Activated B cell treated with CpG ODN at 0.5 μM for 24 hours (primary cell): Measurements from ENCODE around the gene RPL18A. TPM values are rescaled to one million over a fixed set of nuclear protein-coding genes. Genes with fewer than 3 reads are reported as not detected.

ENCODE experiments used
- ATAC-seq: fragments of 200-7000 bp; cut with Tn5 transposase; one replicate; pipeline ENCODE4 v1.10.0; 2021; ENCODE audit warnings: low read depth, mild to moderate bottlenecking, moderate library complexity
- CTCF ChIA-PET: fragments of 350-600 bp; sonication (Branson Sonifier 250); formaldehyde crosslinking; loops from one replicate; lab custom pipeline; 2021; ENCODE audit warnings: antibody characterized with exemption; lab: Charles Lee
- POLR2A ChIA-PET: fragments of 350-600 bp; sonication (Branson Sonifier 250); formaldehyde crosslinking; loops from one replicate; lab custom pipeline; 2021; ENCODE audit warnings: antibody characterized with exemption; lab: Charles Lee
- DNase-seq: peaks from one replicate; pipeline ENCODE4 v3.0.0; 2022
- H3K27ac Mint-ChIP-seq: one replicate; pipeline ENCODE4 v1.8.0; 2020; ENCODE audit warnings: mixed read lengths
- H3K27me3 Mint-ChIP-seq: one replicate; pipeline ENCODE4 v1.8.0; 2021; ENCODE audit warnings: mixed read lengths
- H3K36me3 Mint-ChIP-seq: one replicate; pipeline ENCODE4 v1.8.0; 2021; ENCODE audit warnings: low read depth, mixed read lengths
- H3K4me1 Mint-ChIP-seq: one replicate; pipeline ENCODE4 v1.8.0; 2021; ENCODE audit warnings: mixed read lengths
- H3K4me3 Mint-ChIP-seq: one replicate; pipeline ENCODE4 v1.8.0; 2020; ENCODE audit warnings: mild to moderate bottlenecking, mixed read lengths
- H3K9me3 Mint-ChIP-seq: one replicate; pipeline ENCODE4 v1.8.0; 2020; ENCODE audit warnings: mixed read lengths
- CTCF ChIP-seq: fragments of 200-600 bp; IDR thresholded peaks from one replicate; pipeline ENCODE4 v1.8.0; 2022; ENCODE audit warnings: antibody characterized with exemption, mild to moderate bottlenecking
- intact Hi-C: fragments of 100-400 bp; cut with micrococcal nuclease; formaldehyde crosslinking; loops from one replicate; pipeline ENCODE4 v1.15.1; 2024
- total RNA-seq: library from RNA; stranded (reverse); gene quantifications from 2 replicates; pipeline ENCODE4 v1.2.3, GENCODE V29; 2022

RPL18A gene
- 4,113 and 4,404 TPM in 2 replicates for total RNA-seq

GRCh38 chr19:17859533-17860330, at the start of gene RPL18A:
TSS of gene RPL18A (plus strand) at chr19:17859910. CDS start at chr19:17859957, 47 bp downstream.
- intact Hi-C loops: loop anchor here (1.0 to 10.0 kb wide), 8 partner anchors 15 to 407 kb away; partner anchors contain the start of genes COLGALT1 and UNC13A
- H3K36me3 Mint-ChIP-seq: peaks cover 50% of the 10 kb centered on the region
- no peaks in the 10 kb centered on the region for H3K9me3 Mint-ChIP-seq
- peaks cover 47% of the 10 kb centered on the region for H3K4me1 Mint-ChIP-seq
- DNase-seq: peak; percentile 85
- no peaks in the 10 kb centered on the region for H3K27me3 Mint-ChIP-seq
- CTCF ChIA-PET: interaction anchor here (0.6 to 5.7 kb wide), 26 partner anchors 9 to 337 kb away, joined by 3 to 201 read pairs (median 3); partner anchors contain the start of genes B3GNT3, CCDC124, JAK3 and MAP1S
- TF ChIP-seq CTCF: no peak
- ATAC-seq: peak; percentile 91
- POLR2A ChIA-PET: interaction anchor here (0.5 to 4.2 kb wide), 66 partner anchors 9 to 1701 kb away, joined by 3 to 299 read pairs (median 4); partner anchors contain the start of genes ARRDC2, BST2, CCDC124 and FCHO1
- H3K4me3 Mint-ChIP-seq: peak within 1 kb of the TSS; percentile 99
- peak within 1 kb of the TSS; percentile 98 for H3K27ac Mint-ChIP-seq

GRCh38 chr19:17811103-17811502, 48.6 kb upstream of the RPL18A start:
- peaks cover 6% of the 10 kb centered on the region for H3K4me1 Mint-ChIP-seq
- H3K36me3 Mint-ChIP-seq: no peaks in the 10 kb centered on the region
- peaks cover 7% of the 10 kb centered on the region for H3K27me3 Mint-ChIP-seq
- intact Hi-C loops: no loop called here
- ChIA-PET CTCF (no interaction called here), POLR2A (no interaction called here)
- H3K4me3 Mint-ChIP-seq: no peak overlapping the region
- no peak for TF ChIP-seq CTCF
- DNase-seq: no peak
- H3K27ac Mint-ChIP-seq: no peak overlapping the region
- no peaks in the 10 kb centered on the region for H3K9me3 Mint-ChIP-seq
- no peak for ATAC-seq

GRCh38 chr19:17811681-17812080, 48.0 kb upstream of the RPL18A start:
- Mint-ChIP-seq H3K27ac (no peak overlapping the region), H3K36me3 (peaks cover 2% of the 10 kb centered on the region), H3K4me3 (no peak overlapping the region), H3K9me3 (no peaks in the 10 kb centered on the region), H3K27me3 (peaks cover 7% of the 10 kb centered on the region), H3K4me1 (peaks cover 6% of the 10 kb centered on the region)
- ChIA-PET POLR2A (no interaction called here), CTCF (no interaction called here)
- no peak for TF ChIP-seq CTCF
- DNase-seq (no peak), ATAC-seq (no peak)
- intact Hi-C loops: no loop called here

- Mint-ChIP-seq H3K27ac (no peak overlapping the region), H3K27me3 (peaks cover 7% of the 10 kb centered on the region), H3K9me3 (no peaks in the 10 kb centered on the region), H3K36me3 (peaks cover 2% of the 10 kb centered on the region), H3K4me3 (no peak overlapping the region), H3K4me1 (peaks cover 6% of the 10 kb centered on the region)
- ChIA-PET POLR2A (no interaction called here), CTCF (no interaction called here)
- ATAC-seq (no peak), DNase-seq (no peak)
- intact Hi-C loops: no loop called here
- no peak for TF ChIP-seq CTCF
Measured at GRCh38 chr19:17812099-17812498, 47.6 kb upstream of the RPL18A start.

- no peaks in the 10 kb centered on the region for H3K9me3 Mint-ChIP-seq
- intact Hi-C loops: no loop called here
- no peaks in the 10 kb centered on the region for H3K4me1 Mint-ChIP-seq
- ATAC-seq: no peak
- ChIA-PET CTCF (no interaction called here), POLR2A (interaction anchor here (0.6 to 0.7 kb wide), 3 partner anchors 13 to 387 kb away, joined by 3 to 15 read pairs (median 3); no protein-coding TSS in a partner anchor)
- H3K27ac Mint-ChIP-seq: no peak overlapping the region
- TF ChIP-seq CTCF: no peak
- no peak overlapping the region for H3K4me3 Mint-ChIP-seq
- no peak for DNase-seq
- no peaks in the 10 kb centered on the region for H3K27me3 Mint-ChIP-seq
- peaks cover 2% of the 10 kb centered on the region for H3K36me3 Mint-ChIP-seq
Measured at GRCh38 chr19:17817668-17818363, 41.9 kb upstream of the RPL18A start.
